Glutamatergic neuron (in vitro differentiated cells): ENCODE data around the gene RRP1. TPM values are rescaled to one million over a fixed set of nuclear protein-coding genes. Genes with fewer than 3 reads are reported as not detected.
A peak's percentile ranks its signal among the peaks of the same experiment; 100 is the strongest.

Experiments
- DNase-seq: peaks from one replicate; pipeline ENCODE4 v3.0.0; 2022
- H3K27ac Mint-ChIP-seq: one replicate; pipeline ENCODE4 v1.8.0; 2020; ENCODE audit warnings: mild to moderate bottlenecking, mixed read lengths, inconsistent platforms; ENCODE audit not compliant: unreplicated experiment
- H3K27me3 Mint-ChIP-seq: one replicate; pipeline ENCODE4 v1.8.0; 2020; ENCODE audit warnings: mild to moderate bottlenecking, moderate library complexity, mixed read lengths, inconsistent platforms; ENCODE audit not compliant: unreplicated experiment
- H3K36me3 Mint-ChIP-seq: one replicate; pipeline ENCODE4 v1.8.0; 2020; ENCODE audit warnings: mild to moderate bottlenecking, mixed read lengths, inconsistent platforms; ENCODE audit not compliant: unreplicated experiment
- H3K4me1 Mint-ChIP-seq: one replicate; pipeline ENCODE4 v1.8.0; 2020; ENCODE audit warnings: mild to moderate bottlenecking, low read depth, mixed read lengths, inconsistent platforms; ENCODE audit not compliant: unreplicated experiment
- H3K4me3 Mint-ChIP-seq: one replicate; pipeline ENCODE4 v1.8.0; 2020; ENCODE audit warnings: mild to moderate bottlenecking, mixed read lengths, inconsistent platforms; ENCODE audit not compliant: unreplicated experiment
- H3K9me3 Mint-ChIP-seq: one replicate; pipeline ENCODE4 v1.8.0; 2020; ENCODE audit warnings: mild to moderate bottlenecking, moderate library complexity, mixed read lengths, inconsistent platforms; ENCODE audit not compliant: unreplicated experiment
- total RNA-seq: library from RNA; stranded (reverse); fragmentation: NEBNext Ultra II Directional; extraction: Animal tissue kit (Norgen Biotek cat#: 25700); gene quantifications from one replicate; pipeline ENCODE4 v1.2.1, GENCODE V29; 2021; ENCODE audit not compliant: unreplicated experiment
- TF ChIP-seq, protein P1 (sequence below): fragments of 200-600 bp; sonication (generic); IDR thresholded peaks from one replicate; pipeline ENCODE4 v1.5.0; 2021; ENCODE audit not compliant: partially characterized antibody, unreplicated experiment

Gene RRP1
- total RNA-seq, 1 donor from 2014 or later: 26.2 TPM

GRCh38 chr21:43763901-43764523, 25.4 kb upstream of the RRP1 start:
- DNase-seq: no peak
- TF ChIP-seq, protein P1, sequence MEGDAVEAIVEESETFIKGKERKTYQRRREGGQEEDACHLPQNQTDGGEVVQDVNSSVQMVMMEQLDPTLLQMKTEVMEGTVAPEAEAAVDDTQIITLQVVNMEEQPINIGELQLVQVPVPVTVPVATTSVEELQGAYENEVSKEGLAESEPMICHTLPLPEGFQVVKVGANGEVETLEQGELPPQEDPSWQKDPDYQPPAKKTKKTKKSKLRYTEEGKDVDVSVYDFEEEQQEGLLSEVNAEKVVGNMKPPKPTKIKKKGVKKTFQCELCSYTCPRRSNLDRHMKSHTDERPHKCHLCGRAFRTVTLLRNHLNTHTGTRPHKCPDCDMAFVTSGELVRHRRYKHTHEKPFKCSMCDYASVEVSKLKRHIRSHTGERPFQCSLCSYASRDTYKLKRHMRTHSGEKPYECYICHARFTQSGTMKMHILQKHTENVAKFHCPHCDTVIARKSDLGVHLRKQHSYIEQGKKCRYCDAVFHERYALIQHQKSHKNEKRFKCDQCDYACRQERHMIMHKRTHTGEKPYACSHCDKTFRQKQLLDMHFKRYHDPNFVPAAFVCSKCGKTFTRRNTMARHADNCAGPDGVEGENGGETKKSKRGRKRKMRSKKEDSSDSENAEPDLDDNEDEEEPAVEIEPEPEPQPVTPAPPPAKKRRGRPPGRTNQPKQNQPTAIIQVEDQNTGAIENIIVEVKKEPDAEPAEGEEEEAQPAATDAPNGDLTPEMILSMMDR: no peak
- Mint-ChIP-seq H3K4me3 (no peak overlapping the region), H3K9me3 (peaks cover 5% of the 10 kb centered on the region), H3K4me1 (peaks cover 23% of the 10 kb centered on the region), H3K36me3 (no peaks in the 10 kb centered on the region), H3K27me3 (peaks cover 7% of the 10 kb centered on the region), H3K27ac (no peak overlapping the region)

DNA sequence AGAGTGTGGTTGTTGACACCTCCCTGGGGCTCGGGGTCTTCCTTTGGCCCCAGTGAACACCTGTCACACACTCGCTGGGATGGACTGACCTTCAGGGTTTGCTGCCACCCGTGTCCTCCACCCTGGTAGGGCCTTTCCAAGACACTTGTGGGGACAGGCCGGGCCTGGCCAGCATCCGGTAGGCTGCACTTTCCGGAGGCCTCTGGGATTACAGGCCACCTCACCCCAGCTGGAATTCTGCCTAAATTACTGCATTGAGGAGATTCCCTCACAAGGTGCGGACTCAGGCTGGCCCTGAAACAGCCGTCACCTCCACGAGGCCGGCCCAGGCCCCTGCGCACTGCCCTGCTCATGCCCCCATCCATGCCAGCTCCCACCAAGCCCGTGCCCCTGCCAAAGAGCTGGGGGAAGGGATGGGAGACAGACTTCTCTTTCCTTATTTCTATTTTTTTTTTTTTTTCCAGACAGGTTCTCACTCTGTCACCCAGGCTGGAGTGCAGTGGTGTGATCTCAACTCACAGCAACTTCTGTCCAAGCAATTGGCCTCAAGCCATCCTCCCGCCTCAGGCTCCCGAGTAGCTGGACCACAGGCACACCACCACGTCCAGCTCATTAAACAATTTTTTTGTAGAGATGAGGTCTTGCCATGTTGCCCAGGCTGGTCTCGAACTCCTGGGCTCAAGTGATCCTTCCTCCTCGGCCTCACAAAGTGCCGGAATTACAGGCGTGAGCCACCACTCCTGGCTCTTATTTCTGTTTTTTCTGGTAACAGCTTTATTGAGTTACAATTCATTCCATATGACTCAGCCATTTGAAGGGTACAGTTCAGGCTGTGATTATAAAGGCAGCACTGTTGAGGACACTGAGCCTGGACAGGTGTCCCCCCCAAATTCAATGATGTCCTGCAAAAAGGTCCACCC, 24.5 kb upstream of the RRP1 start:
- TF ChIP-seq, protein P1: no peak
- H3K27me3 Mint-ChIP-seq: peaks cover 7% of the 10 kb centered on the region
- H3K36me3 Mint-ChIP-seq: no peaks in the 10 kb centered on the region
- peaks cover 5% of the 10 kb centered on the region for H3K9me3 Mint-ChIP-seq
- H3K27ac Mint-ChIP-seq: no peak overlapping the region
- H3K4me3 Mint-ChIP-seq: no peak overlapping the region
- DNase-seq: no peak
- peaks cover 26% of the 10 kb centered on the region for H3K4me1 Mint-ChIP-seq

DNA sequence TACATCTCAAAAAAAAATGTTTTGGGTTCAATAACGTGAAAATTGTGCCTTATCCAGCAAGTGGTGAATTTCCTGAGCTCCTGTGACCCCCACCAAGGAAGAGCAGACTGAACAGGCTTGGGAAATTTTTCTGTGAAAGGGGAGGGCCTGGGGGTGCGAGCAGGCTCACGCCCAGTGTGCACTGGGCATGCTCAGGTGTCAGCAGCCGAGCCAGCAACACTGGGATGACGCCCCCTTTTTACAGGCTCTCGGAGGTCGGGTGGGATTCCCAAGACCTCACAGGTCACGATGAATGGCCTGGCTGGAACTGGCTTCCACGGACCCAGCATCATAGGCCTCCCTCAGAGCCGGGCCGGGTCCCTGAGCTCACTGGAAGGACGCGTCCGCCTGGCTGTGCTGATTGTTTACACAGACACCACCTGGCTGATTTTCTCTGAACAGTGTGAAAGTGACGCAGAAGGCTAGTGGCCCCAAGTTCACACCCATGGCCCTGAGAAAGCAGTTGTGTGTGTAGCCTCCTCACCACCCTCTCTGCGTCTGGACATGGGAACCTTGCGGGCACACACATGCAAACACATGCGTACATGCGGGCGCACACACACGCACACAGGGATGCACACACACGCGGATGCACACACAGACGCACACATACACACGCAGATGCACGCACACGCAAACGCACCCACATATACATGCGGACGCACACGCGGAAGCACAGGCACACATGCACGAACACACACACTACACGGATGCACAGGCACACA, 22.5 kb upstream of the RRP1 start:
- Mint-ChIP-seq H3K27ac (peak overlapping the region; percentile 88), H3K4me1 (peaks cover 33% of the 10 kb centered on the region)

DNA sequence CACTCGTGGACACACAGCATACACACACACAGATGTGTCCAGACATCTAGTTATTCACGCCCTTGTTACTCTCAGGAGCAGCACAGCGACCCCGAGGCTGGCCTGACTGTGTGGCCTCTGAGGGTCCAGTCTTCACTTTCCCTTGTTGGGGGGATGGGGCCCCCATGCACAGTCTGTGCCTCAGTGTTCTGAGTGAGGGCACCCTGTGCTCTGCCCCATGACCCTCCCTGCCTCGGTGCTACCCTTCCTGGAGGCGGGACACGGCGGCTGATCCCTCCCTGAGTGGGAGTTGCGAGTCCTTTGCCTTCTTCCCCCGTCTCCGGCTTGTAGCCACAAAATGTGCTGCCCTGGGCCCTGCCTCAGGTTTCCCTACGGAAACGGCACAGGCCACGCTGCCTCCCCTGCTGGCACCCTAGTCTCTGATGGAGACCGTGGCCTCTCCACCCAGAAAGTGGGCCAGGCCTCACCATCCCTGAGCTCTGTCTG, 21.8 kb upstream of the RRP1 start:
- peak overlapping the region; percentile 88 for H3K27ac Mint-ChIP-seq
- TF ChIP-seq, protein P1: no peak
- peaks cover 6% of the 10 kb centered on the region for H3K9me3 Mint-ChIP-seq
- peaks cover 33% of the 10 kb centered on the region for H3K4me1 Mint-ChIP-seq
- no peak overlapping the region for H3K4me3 Mint-ChIP-seq
- peaks cover 5% of the 10 kb centered on the region for H3K36me3 Mint-ChIP-seq
- DNase-seq: no peak
- peaks cover 10% of the 10 kb centered on the region for H3K27me3 Mint-ChIP-seq

More for the DNA sequence above, 22.5 kb upstream of the RRP1 start:
- Mint-ChIP-seq H3K36me3 (peaks cover 5% of the 10 kb centered on the region), H3K9me3 (peaks cover 7% of the 10 kb centered on the region), H3K27me3 (peaks cover 10% of the 10 kb centered on the region), H3K4me3 (peak overlapping the region; percentile 7)
- TF ChIP-seq, protein P1: no peak
- no peak for DNase-seq
